DMS153 (cell line): ENCODE data around the gene ANAPC5.
"Not testable (repeated sequence)": the region's sequence is repeated elsewhere in the genome, so short reads cannot be mapped to it uniquely, and the experiment has no call there.

Experiments
- DNase-seq: peaks from one replicate; lab custom pipeline; 2025; lab: John Stamatoyannopoulos, UW

Gene ANAPC5

DNA sequence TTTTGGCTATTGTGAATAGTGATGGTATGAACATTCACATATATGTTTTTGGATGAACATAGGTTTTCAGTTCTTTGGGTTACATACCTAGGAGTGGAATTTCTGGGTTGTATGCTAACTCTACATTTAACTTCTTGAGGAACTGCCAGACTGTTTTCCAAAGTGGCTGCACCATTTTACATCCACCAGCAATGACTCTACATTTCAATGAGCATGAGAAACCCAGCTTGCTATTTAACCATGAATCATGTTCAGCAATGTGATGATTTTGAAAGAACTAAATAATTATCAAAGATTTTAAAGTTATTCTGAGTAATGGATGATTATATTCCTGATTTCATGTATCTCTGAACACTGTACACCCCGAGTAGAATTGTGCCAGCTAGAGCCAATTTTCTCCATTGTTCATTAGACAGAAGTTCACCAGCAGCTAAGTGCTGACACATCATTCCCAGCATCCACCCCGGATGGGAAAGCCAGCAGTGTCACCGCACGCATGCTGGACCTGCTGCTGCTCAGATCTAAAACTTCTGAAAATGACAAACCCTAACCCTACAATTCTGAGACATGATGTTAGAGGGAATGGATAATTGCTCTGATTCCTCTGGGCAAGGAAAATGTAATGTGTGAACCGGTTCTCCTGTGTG lies 13.3 kb upstream of the ANAPC5 start:
- DNase-seq = no peak

DNA sequence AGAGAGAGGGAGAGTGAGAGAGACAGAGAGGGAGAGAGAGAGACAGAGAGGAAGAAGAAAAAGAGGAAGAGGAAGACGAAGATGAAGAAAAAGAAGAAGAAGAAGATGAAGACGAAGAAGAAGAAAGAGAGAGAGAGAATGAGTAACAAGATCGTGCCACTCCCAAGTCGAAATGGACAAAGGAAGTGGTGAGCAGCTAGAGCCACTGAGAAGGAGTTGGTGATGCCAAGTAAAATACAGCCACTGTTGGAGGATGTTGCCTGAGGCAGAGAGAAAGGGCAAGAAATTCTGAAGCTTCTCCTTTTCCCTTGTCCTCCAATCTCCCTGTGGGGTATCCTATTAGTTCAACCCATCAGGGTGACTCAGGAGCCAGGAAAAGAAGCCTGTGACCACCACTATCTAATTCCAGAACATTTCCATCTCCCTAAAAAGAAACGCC lies 12.5 kb upstream of the ANAPC5 start:
- DNase-seq = no peak

DNA sequence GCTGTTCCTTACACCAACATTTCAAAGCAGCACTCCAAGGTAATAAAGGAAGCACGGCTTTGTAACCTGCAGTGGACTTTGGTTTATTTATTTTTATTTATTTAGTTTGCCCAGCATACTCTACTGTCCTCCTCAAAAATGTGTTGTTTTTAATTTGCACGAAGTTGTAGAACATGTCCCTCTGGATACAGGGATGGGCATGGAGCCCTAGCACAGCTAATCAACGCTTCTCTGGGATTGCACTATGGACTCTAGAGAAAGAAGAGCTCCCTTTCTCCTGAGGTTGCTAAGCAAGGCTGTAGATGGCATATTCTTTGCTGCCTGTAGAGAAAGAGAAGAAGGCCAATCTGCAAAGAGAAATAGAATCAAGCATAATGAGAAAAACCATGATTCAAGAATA lies 5.9 kb upstream of the ANAPC5 start:
- no peak for DNase-seq

DNA sequence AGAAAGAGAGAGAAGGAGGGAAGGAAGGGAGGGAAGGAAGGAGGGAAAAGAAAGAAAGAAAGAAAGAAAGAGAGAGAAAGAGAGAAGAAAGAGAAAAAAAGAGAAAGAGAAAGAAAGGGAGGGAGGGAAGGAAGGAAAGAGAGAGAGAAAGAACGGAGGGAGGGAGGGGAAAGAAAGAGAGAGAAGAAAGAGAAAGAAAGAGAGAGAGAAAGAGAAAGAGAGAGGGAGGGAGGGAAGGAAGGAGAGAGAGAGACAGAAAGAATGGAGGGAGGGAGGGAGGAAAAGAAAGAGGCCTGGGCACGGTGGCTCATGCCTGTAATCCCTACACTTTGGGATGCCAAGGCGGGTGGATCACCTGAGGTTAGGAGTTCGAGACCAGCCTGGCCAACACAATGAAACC lies 5.1 kb upstream of the ANAPC5 start:
- no peak for DNase-seq

DNA sequence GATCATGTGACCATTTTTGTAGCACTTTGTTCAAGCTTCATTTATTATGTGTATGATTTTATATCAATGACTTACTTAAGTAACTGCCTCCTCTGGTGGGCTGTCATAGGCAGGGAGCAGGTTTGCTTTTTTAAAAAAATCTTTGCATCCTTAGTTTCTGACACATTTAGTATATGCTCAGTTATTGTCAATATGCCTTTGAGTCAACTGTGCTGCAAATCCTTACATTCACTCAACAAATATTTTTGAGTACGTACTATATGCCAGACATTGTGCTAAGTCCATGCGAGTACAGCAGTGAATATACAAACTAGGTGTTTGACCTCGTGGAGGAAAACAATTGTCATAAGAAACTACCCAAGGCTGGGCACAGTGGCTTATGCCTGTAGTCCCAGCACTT lies 4.4 kb upstream of the ANAPC5 start:
- no peak for DNase-seq

DNA sequence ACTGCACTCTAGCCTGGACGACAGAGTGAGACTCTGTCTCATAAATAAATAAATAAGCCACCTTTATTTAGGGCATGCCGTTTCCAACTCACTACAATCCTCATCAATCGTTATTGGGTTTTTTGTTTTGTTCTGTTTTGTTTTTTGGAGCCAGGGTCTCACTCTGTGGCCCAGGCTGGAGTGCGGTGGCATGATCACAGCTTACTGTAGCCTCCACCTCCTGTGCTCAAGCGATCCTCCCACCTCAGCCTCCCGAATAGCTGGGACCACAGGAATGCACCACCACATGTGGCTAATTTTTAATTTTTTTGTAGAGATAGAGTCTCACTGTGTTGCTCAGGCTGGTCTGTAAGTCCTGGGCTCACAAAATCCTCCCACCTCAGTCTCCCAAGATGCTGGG lies 3.6 kb upstream of the ANAPC5 start:
- no peak for DNase-seq

DNA sequence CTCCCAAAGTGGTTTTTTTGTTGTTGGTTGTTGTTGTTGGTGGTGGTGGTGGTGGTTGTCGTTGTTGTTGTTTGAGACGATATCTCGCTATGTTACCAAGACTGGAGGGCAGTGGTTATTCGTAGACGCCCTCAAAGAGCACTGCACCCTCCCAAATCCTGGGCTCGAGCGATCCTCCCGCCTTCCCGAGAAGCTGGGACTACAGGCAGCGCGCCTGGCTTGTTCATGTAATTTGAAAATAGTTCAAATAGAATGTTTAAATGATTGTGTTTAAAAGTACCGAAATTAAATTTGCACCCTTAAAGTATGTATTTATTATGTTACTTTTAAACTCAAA lies 439 bp upstream of the ANAPC5 start:
- no peak for DNase-seq

DNA sequence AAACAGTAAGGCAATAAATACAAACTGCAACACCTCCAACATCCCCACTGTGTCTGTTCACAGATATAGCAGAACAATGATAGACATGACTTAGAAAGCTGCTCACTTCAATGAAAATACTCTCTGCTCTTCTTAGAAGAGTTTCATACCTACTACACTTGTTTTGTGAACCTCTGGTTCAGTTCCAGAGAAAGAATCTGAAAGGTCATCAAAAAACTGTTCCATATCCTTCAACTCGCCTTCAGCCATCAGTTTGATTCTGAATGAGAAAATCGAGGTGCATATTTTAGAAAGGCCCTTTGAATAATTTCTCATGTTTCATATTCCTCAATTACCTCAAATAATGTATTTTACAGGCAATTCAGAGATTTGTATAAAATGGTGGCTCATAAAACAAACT lies 5.5 kb downstream of the ANAPC5 start:
- DNase-seq = no peak

DNA sequence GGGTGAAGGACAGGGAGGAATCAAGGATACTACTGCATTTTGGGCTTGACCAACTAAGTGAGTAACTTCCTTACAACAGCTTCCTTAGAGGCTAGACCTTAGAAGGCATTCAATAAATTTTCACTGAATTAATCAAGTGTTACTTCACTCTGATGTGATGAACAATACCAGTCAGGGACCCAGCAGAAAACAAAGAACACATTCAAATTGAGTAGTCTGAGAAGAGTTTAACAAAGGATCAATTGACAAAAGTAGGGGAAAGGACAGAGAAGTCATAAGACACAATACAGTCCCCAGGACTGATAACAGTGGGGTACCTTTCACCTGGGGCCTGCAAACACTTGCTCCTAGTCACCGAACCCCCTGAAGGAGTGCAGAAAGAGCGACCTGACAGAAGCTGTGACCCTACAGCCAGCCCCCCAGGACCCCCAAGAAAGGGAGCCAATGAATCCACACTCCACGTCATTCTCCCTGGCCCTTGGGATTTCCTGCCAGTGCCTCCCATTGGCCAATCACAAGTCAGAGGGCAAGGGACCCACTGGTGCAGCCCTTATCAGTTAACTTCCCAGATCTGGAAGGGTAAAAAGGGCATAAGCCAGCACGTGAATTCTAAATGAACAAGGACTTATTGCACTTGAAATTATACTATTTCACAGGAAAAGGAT lies 6.9 kb downstream of the ANAPC5 start:
- no peak for DNase-seq

DNA sequence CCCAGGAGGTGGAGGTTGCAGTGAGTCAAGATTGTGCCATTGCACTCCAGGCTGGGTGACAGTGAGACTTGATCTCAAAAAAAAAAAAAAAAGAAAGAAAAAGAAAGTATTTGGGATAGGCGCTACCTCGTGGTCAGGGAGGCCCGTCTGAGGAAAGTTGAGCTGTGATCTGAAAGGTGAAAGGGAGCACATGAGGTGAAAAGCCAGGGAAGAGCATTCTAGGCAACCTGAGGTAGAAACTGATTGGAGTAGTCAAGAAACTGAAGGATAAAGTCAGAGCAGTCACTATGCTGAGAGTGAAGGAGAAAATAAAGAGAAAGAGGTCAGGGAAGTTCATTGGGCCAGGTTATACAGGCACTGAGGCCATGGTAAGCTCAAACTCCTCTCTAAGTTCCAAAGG lies 7.7 kb downstream of the ANAPC5 start:
- no peak for DNase-seq

DNA sequence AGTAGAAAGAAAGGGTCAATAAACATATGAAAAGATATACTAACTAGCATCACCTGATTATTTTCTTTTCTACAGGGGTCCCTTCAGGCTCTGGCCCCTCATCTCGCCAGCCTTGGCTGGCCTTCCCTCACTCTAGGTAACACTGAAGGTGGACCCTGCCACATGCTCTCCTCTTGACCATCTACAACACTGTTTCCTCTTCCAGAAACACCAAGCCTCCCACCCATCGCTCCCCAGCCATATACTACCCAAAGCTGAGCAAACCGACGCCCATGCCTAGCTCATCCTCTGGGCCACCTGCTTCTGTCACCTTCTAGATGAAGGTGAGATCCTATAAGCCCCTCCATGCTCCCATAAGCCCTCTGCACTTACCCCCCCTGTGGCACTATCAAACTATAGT lies 14.8 kb downstream of the ANAPC5 start:
- DNase-seq = no peak

DNA sequence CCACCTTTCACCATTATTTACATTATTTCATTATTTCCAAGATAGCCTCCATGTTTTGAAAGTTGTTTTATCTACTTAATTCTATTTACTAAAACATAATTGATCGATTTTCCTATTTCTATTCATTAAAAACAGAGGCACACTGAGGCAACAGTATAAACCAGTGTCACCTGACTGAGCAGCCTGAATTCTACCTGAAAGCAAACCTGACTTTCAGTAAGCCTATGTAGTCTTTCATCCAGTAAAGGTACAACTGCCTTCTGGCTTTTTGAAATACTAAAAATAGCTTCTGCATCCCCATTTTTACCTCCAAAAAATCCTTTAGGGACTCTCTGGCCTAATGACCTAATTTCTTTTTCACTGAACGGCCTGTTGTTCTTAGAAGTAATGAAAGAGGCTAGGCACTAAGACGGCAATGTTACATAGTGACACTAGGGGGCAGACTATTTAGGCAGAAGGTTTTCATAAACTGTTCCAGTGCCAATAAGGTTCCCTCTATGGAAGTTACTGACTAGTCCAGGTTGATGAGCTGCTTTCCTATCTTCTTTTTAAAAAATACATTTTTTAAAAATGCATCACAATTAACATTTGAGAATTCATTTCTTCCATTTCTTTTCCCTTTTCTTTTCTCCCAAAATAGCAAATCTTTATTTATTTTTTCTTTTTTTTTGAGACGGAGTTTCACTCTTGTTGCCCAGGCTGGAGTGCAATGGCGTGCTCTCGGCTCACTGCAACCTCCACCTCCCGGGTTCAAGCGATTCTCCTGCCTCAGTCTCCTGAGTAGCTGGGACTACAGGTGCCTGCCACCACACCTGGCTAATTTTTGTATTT lies 17.5 kb downstream of the ANAPC5 start:
- peak; percentile 34 for DNase-seq

DNA sequence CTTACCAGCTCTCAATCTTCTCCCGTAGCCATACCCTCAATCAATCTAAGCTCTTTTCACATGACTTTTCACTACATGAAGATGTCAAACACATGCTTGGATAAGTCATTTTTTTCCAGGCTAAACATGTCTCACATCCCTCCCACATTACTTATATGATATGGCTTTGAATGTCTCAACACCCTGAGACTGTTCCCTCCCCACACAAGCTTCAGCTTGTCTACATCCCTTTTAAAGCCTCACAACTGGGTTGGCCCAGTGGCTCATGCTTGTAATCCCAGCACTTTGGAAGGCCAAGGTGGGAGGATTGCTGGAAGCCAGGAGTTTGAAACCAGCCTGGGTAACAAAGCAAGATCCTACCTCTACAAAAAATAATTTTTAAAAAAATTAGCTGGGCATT lies 18.5 kb downstream of the ANAPC5 start:
- no peak for DNase-seq

DNA sequence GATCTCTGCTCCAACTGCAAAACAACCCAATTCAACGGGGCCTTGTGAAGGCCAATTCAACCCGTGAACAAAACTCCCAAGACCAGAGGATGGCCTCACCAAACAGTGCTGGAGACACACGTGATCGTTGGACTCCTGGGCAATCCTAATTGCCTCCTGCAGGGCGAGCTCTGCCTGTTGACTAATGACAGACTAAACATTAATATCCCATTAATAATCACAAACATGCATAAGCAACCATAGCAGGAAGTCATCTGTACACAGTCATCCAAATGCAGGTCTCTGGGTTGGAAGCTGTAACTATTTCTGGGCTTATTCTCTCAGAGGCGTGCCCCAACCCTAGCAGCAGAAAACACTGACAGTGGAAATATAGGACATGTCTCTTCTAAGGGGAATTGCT lies 21.0 kb downstream of the ANAPC5 start:
- no peak for DNase-seq

DNA sequence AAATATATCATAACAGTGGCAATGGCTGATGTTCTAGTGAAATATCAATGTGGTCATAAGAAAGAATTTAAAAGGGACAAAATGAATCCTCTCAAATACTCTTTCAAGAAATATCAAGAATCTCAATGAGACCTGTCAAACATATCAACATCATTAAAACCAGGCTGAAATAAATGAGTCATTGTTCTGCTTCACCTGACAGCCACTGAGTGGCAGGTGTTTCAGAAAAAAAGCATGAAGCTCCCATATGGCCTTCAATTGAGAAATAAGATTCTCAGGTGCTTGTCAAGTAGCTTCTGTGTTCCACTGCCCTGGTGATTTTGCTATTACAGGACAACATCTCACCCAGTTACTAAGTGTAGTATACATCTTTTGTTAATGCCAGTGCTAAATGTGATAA lies 21.5 kb downstream of the ANAPC5 start:
- DNase-seq = no peak

DNA sequence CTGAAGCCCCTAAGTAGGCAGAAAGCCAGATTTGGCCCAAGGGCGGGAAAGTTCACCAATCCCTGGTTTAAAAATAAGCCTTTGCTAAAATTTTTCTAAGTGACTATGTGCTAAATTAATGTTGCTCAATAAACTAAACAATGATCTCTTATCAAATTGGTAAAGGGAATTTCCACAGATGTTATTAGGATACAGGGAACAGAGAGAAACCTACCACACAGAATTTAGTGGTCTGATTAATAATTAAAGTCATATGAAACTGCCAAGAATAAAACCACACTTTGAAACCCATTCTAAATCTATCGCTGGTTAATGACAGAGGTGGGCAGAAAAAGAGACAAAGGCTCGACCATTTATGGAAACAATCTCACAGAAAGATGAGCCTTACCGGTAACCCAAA lies 22.0 kb downstream of the ANAPC5 start:
- DNase-seq = no peak

DNA sequence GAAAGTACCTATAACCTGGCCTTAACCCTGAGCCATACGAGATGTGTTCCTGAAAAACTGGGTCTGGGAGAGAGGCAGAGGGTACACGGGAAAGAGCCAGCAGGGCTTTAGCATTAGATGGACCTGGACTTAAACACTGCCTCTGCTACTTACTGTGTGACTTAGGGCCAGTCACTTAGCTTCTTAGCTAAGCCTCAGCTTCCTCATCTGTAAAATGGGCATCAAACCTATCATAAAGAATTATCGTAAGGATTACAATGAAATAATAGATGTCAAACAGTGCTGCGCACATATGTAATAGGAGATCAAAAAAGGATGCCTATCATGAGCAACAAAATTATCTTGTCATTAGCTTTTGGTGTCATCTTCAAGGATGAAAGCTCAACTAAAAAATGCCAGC lies 23.6 kb downstream of the ANAPC5 start:
- no peak for DNase-seq

DNA sequence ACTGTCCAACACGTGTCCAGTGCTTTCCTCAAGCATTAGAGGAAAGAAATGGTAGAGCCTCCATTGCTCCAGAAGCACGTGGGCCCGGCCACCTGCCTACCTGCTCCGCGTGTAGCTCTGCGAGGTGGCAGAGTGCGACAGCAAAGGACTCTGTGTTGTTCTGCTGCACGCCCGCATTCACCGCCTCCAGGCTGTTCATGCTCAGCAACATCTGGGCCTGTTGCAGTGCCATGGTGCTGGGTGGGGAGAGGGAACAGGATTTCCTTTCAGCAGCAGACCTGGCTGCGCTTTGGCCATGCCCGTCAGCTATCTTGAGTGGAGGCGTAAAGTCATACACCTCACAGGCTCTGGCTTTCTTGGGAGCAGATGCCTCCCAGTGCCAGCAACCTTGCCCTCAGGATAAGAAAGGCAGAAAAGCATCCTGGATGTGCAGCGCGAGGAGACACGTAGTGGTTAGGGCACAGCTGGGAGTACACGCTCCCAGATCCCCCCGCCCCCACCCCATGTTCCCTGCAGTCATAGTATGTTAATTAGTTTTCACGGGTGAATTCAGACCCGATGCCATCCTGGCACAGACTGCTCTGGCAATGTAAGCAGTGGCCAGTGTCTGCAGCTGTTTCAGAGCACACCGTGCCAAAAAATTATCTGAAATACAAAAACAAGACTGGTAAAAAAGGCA lies 25.1 kb downstream of the ANAPC5 start:
- DNase-seq = no peak

DNA sequence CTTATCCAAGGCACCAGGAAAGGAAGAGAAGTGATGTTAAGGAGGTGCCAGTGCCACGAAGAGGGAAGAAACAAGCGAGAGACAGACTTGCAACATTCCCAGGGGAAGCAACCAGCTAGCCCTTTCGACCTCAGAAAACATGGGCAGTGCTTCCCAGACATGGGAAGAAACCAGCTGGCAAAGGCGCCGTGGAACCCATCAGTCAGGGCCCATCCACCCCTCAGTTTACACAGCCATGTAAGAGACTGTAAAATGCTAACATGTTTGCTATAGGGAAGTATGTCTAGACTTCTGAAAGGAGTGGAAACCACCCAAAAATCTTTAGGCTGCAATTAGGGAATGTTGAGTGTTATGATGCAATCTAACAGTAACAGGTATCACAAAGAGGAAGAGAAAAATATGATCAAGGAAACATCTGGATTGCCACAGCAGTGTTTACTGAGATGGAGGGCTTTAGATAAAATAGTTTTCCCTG lies 26.3 kb downstream of the ANAPC5 start:
- no peak for DNase-seq

DNA sequence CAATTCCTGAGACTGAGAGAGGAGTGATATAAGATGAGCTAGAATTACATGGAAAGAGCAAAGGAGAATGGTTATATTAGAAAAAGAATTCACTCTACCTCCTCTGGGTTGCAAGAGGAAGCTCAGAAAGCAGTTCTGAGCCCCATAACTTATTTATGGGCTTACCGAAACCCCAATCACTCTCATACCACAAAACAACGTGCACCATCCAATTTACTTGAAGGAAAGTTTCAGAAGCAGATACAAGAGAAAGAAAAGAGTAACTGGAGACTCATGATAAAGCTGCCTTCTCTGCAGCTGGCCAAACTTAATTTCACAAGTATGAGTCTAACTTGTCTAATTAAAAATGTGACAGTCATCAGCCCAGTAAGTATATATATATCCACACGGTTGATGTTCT lies 28.3 kb downstream of the ANAPC5 start:
- DNase-seq = no peak

DNA sequence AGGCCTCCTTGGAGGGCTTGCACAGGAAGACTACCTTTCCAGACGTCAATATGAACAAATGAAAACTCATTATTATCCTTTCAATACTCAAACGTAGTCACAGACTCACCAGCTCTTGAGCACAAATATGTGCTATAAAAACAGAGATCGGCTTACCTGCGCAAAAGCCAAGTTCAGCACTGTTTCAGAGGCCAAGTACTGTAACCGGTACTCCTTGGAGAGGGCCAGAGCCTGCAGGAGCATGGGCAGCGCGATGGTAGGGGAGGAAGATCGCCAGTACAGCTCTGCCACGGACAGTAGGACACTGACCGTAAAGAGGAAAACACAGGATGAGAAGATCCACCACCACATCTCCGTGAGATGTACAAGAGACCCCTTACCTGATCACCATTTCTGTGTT lies 34.1 kb downstream of the ANAPC5 start:
- no peak for DNase-seq

DNA sequence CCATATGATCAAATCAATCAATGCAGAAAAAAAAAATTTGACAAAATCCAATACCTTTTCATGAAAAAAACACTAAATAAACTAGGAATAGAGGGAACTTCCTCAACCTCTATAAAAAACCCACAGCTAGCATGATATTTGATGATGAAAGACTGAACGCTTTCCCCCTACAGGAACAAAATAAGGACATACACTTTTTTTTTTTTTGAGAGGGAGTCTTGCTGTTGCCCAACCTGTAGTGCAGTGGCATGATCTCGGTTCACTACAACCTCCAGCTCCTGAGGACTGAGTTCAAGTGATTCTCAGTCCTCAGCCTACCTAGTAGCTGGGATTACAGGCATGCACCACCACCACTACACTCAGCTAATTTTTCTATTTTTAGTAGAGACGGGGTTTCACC lies 37.8 kb downstream of the ANAPC5 start:
- DNase-seq = no peak

DNA sequence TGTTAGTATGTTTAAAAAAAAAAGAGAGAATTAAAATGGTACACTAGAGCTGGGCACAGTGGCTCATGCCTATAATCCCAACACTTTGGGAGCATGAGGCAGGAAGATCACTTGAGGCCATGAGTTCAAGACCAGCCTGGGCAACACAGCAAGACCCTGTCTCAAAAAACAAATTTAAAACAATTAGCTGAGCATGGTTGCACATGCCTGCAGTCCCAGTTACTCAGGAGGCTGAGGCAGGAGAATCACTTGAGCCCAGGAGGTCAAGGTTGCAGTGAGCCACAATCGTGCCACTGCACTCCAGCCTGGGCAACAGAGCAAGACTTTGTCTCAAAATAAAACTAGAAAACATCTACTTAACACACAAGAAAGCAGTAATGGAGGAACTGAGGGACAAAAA lies 42.0 kb downstream of the ANAPC5 start:
- DNase-seq = not testable (repeated sequence)
